Rectal smooth muscle tissue (tissue), 1 donor: Measurements from ENCODE around the gene COL21A1.

Experiments used
- H3K27ac ChIP-seq: one replicate; pipeline ENCODE4 v1.7.0; 2013; ENCODE audit warnings: low read depth, low read length, inconsistent platforms
- H3K27me3 ChIP-seq: one replicate; pipeline ENCODE4 v1.7.0; 2013; ENCODE audit warnings: low read length; ENCODE audit not compliant: control insufficient read depth, insufficient read depth
- H3K36me3 ChIP-seq: one replicate; pipeline ENCODE4 v1.7.0; 2013; ENCODE audit warnings: low read length; ENCODE audit not compliant: control insufficient read depth, insufficient read depth
- H3K4me1 ChIP-seq: one replicate; pipeline ENCODE4 v1.7.0; 2013; ENCODE audit warnings: low read length; ENCODE audit not compliant: control insufficient read depth, insufficient read depth
- H3K4me3 ChIP-seq: one replicate; pipeline ENCODE4 v1.7.0; 2013; ENCODE audit warnings: low read length
- H3K9ac ChIP-seq: one replicate; pipeline ENCODE4 v1.7.0; 2013; ENCODE audit warnings: low read length

Gene COL21A1

DNA sequence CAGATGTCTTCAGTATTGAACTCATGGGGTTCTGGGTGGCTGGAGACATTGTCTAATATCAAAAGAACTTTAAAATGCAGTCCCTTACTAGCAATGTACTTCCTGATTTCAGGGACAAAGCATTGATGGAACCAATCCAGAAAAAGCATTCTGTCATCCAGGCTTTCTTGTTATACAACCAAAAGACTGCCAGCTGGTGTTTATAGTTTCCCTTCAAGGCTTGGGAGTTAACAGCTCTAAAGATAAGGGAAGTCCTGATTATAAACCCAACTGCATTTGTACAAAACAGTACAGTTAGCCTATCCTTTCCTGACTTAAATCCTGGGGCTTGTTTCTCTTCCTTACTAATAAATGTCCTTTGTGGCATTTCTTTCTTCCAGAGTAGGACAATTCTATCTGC lies 160.0 kb downstream of the COL21A1 start:
- no peaks in the 10 kb centered on the region for H3K36me3 ChIP-seq
- no peak overlapping the region for H3K27ac ChIP-seq
- H3K27me3 ChIP-seq = no peaks in the 10 kb centered on the region
- H3K4me1 ChIP-seq = peaks cover 7% of the 10 kb centered on the region
- H3K4me3 ChIP-seq = no peak overlapping the region
- no peak overlapping the region for H3K9ac ChIP-seq

DNA sequence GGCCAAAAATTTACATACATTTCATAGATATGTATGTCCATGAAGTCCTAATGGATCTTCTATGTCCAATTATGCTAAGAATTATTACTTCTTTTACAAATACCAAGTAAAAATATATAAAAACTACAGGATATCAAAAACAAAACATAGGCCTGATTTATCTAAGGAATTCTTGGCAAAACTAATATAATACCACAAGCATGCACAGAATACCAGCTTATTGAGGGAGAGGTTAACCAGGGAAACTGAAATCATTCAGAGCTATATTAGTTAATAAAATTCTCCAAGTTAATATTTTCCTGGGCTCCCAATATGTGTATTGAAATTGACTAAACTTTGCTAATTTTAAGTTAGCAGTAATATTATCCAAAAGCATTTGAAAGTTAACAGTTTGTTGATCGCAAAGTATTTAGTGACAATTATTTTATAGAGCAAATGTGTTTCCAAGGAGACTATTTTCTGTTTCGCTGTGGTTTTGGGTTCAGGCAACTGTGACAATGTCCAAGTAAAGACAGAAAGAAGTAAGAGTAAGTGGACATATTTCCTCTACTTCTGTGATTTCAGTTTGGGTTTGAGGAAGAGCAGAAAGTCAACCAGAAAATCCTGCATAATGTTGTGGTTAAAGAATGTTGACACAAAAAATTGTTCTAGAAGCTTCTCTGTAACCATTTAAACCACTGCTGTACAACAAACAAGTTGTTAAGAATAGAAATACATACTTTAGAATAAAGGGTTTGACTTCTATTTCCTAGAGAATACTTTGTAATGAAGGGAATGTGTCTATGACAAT lies 167.4 kb downstream of the COL21A1 start:
- Histone ChIP-seq H3K4me1 (no peaks in the 10 kb centered on the region), H3K9ac (no peak overlapping the region), H3K4me3 (no peak overlapping the region), H3K27ac (no peak overlapping the region), H3K27me3 (no peaks in the 10 kb centered on the region), H3K36me3 (no peaks in the 10 kb centered on the region)

GRCh38 chr6:56076033-56076432 lies 171.3 kb downstream of the COL21A1 start:
- Histone ChIP-seq H3K9ac (no peak overlapping the region), H3K4me1 (no peaks in the 10 kb centered on the region), H3K36me3 (no peaks in the 10 kb centered on the region), H3K4me3 (no peak overlapping the region), H3K27me3 (no peaks in the 10 kb centered on the region), H3K27ac (no peak overlapping the region)

GRCh38 chr6:56073761-56074160 lies 173.6 kb downstream of the COL21A1 start:
- Histone ChIP-seq H3K27ac (no peak overlapping the region), H3K4me3 (no peak overlapping the region), H3K9ac (no peak overlapping the region), H3K4me1 (no peaks in the 10 kb centered on the region), H3K27me3 (no peaks in the 10 kb centered on the region), H3K36me3 (no peaks in the 10 kb centered on the region)

DNA sequence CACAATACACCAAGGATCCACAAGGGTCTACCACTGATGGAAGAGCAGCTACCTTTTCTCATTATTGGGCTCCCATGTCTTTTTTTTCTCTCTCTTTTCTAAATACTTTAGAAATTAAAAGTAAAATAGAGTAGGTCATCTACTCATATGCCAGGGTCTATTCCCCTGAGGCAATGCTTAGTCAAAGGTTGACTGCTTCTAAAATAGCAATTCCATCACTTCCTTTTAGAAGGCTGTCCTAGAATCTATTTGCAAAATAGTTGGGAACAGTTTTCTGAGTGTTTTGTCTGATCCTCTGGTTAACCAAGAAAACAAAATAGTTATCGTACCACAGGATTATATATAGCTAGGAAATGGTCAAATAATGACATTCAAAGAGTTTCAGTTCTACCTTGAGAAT lies 174.1 kb downstream of the COL21A1 start:
- no peak overlapping the region for H3K4me3 ChIP-seq
- no peak overlapping the region for H3K9ac ChIP-seq
- H3K36me3 ChIP-seq = no peaks in the 10 kb centered on the region
- H3K27me3 ChIP-seq = no peaks in the 10 kb centered on the region
- no peak overlapping the region for H3K27ac ChIP-seq
- no peaks in the 10 kb centered on the region for H3K4me1 ChIP-seq

- H3K9ac ChIP-seq = no peak overlapping the region
Measured at GRCh38 chr6:56072856-56073255, 174.5 kb downstream of the COL21A1 start.

GRCh38 chr6:56065408-56065807 lies 182.0 kb downstream of the COL21A1 start:
- Histone ChIP-seq H3K9ac (no peak overlapping the region), H3K4me3 (no peak overlapping the region), H3K36me3 (no peaks in the 10 kb centered on the region), H3K4me1 (no peaks in the 10 kb centered on the region), H3K27me3 (no peaks in the 10 kb centered on the region), H3K27ac (no peak overlapping the region)

More at GRCh38 chr6:56072856-56073255, 174.5 kb downstream of the COL21A1 start:
- no peaks in the 10 kb centered on the region for H3K4me1 ChIP-seq
- no peaks in the 10 kb centered on the region for H3K27me3 ChIP-seq
- H3K27ac ChIP-seq = no peak overlapping the region
- no peak overlapping the region for H3K4me3 ChIP-seq
- H3K36me3 ChIP-seq = no peaks in the 10 kb centered on the region

DNA sequence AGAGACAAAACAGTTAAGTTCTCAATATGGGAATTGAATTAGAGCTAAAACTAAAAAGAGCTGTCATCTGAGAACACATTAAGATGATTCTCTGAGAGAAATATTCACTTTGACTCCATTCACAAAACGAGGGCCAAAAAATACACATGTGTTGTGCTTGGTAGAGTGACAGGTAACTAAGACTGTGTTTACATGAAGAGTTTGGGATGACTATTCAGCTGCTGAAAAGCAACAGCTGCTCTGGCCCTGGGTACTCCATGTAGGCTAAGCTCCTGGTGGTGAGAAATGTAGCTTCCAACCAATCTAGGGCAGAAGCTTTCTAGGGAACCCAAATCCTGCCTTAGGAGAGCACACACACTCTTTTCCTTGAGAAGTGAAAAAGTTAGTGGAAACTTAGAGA lies 184.5 kb downstream of the COL21A1 start:
- Histone ChIP-seq H3K9ac (no peak overlapping the region), H3K4me3 (no peak overlapping the region), H3K4me1 (no peaks in the 10 kb centered on the region), H3K36me3 (no peaks in the 10 kb centered on the region), H3K27me3 (no peaks in the 10 kb centered on the region), H3K27ac (no peak overlapping the region)

DNA sequence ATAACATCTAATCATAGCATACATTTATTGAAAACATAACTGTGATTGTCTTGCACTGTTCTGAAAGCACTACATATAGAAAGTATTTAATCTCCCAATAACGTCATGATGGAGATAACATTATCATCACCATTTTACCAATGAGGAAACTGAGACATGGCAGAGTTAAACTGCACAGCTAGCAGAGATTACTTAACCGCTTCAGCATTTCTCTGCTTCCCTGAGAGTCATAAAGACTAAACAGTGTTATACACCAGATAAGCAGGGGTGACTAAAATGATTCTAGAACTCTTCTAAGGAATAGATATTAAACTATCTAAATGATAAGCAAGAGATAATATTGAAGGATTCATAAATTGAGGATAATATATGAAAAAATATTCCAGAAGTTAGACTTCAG lies 188.7 kb downstream of the COL21A1 start:
- no peak overlapping the region for H3K9ac ChIP-seq
- H3K27ac ChIP-seq = no peak overlapping the region
- no peaks in the 10 kb centered on the region for H3K4me1 ChIP-seq
- H3K4me3 ChIP-seq = no peak overlapping the region
- no peaks in the 10 kb centered on the region for H3K27me3 ChIP-seq
- no peaks in the 10 kb centered on the region for H3K36me3 ChIP-seq

- H3K27ac ChIP-seq = no peak overlapping the region
- H3K27me3 ChIP-seq = no peaks in the 10 kb centered on the region
- H3K9ac ChIP-seq = no peak overlapping the region
- H3K4me1 ChIP-seq = no peaks in the 10 kb centered on the region
- H3K36me3 ChIP-seq = no peaks in the 10 kb centered on the region
- H3K4me3 ChIP-seq = no peak overlapping the region
Measured at GRCh38 chr6:56055081-56055704, 192.2 kb downstream of the COL21A1 start.

GRCh38 chr6:56051202-56051598 lies 196.2 kb downstream of the COL21A1 start:
- no peak overlapping the region for H3K9ac ChIP-seq
- H3K27ac ChIP-seq = no peak overlapping the region
- no peaks in the 10 kb centered on the region for H3K36me3 ChIP-seq
- H3K27me3 ChIP-seq = no peaks in the 10 kb centered on the region
- no peak overlapping the region for H3K4me3 ChIP-seq
- no peaks in the 10 kb centered on the region for H3K4me1 ChIP-seq

- H3K27me3 ChIP-seq = no peaks in the 10 kb centered on the region
- H3K9ac ChIP-seq = no peak overlapping the region
- no peaks in the 10 kb centered on the region for H3K36me3 ChIP-seq
- no peak overlapping the region for H3K27ac ChIP-seq
- no peaks in the 10 kb centered on the region for H3K4me1 ChIP-seq
- no peak overlapping the region for H3K4me3 ChIP-seq
Measured at GRCh38 chr6:56050530-56051201, 196.7 kb downstream of the COL21A1 start.
